ENCODE data around the gene THAP12. TPM values are rescaled to one million over a fixed set of nuclear protein-coding genes. Genes with fewer than 3 reads are reported as not detected.
"Not testable (repeated sequence)": the region's sequence is repeated elsewhere in the genome, so short reads cannot be mapped to it uniquely, and the experiment has no call there.

THAP12 gene
- total RNA-seq, 4 donors from 2014 or later, result 6.4 to 26.9 (median 17.4) TPM

DNA sequence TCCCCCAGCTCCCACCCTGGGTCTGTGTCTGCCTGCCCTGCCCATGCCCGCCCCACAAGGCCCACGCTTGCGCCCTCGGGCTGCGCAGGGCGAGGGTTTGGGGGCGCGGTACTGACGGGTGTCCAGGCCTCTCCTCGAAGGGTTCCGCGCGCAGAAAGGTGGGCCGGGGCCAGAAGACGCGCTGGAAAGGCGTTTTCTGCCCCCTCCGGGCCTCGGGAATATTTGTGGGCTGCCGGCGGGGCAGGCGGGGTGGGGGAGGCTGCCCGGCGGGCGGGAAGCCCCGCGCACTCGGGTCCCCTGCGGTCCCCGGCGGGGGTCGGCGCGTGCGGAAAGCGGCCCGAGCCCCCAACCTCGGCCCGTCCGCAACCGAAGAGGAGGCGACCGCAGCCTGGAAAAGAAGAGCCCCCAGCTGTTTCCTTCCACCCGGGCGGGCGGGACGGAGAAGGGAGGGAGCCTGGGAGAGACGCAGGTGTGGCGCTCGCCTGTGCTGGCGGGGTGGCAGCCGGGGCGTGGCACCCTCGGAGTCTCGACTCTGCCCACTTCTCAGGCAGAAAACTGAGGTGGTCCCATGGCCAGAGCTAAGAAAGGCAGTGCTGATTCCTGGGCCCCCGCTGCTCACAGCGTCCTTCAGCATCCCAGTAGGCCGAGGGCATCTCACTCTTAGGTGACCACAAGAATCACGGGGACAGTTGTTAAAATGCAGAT lies 59.0 kb downstream of the THAP12 start:
- Histone ChIP-seq H3K4me3 (peak overlapping the region in 2 of 4 donors; percentile 27 to 32), H3K9me3 (no peaks in the 10 kb centered on the region)

DNA sequence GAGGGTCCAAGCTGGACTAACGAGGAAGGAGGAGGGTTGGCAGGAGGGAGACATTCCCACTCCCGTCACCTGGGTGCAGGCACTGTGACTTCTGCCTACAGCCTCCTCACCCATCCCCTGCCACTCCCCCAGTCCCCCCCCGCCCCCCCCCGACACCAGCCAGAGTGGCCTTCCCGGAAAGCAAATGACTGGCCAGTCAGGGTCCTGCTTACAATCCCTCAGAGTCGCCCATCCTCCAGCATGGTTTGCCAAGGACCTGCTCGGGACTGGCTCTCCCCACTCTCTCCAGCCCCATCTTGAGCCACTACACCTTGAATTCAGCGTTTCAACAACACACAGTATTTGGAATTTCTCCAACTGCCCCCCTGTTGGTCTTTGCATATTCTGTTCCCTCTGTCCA lies 59.6 kb downstream of the THAP12 start:
- intact Hi-C loops (cut with DNase I), result no loop called here
- no peak overlapping the region for H3K4me3 ChIP-seq
- H3K27ac ChIP-seq, result no peak overlapping the region
- H3K27me3 ChIP-seq, result peaks cover 4 to 60% (median 6%) of the 10 kb centered on the region in 4 donors
- no peaks in the 10 kb centered on the region for H3K9me3 ChIP-seq
- H3K36me3 ChIP-seq, result no peaks in the 10 kb centered on the region
- 57 to 62% methylated on average over 4 to 5 of the region's 8 CpGs for WGBS, 2 donors
- DNase-seq, result no peak
- no peak for TF ChIP-seq POLR2A (IDR thresholded peaks at IDR 0.05)
- TF ChIP-seq, protein P1, sequence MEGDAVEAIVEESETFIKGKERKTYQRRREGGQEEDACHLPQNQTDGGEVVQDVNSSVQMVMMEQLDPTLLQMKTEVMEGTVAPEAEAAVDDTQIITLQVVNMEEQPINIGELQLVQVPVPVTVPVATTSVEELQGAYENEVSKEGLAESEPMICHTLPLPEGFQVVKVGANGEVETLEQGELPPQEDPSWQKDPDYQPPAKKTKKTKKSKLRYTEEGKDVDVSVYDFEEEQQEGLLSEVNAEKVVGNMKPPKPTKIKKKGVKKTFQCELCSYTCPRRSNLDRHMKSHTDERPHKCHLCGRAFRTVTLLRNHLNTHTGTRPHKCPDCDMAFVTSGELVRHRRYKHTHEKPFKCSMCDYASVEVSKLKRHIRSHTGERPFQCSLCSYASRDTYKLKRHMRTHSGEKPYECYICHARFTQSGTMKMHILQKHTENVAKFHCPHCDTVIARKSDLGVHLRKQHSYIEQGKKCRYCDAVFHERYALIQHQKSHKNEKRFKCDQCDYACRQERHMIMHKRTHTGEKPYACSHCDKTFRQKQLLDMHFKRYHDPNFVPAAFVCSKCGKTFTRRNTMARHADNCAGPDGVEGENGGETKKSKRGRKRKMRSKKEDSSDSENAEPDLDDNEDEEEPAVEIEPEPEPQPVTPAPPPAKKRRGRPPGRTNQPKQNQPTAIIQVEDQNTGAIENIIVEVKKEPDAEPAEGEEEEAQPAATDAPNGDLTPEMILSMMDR (IDR thresholded peaks at IDR 0.05), result no peak
- peaks cover 0 to 9% (median 8%) of the 10 kb centered on the region in 3 donors for H3K4me1 ChIP-seq

More for the DNA sequence above, 59.0 kb downstream of the THAP12 start:
- H3K4me1 ChIP-seq, result peaks cover 0 to 9% (median 8%) of the 10 kb centered on the region in 3 donors
- no peaks in the 10 kb centered on the region for H3K36me3 ChIP-seq
- intact Hi-C loops (cut with DNase I), result no loop called here
- no peak overlapping the region for H3K27ac ChIP-seq
- DNase-seq, result no peak
- peaks cover 4 to 60% (median 6%) of the 10 kb centered on the region in 4 donors for H3K27me3 ChIP-seq
- TF ChIP-seq, protein P1 (IDR thresholded peaks at IDR 0.05), result no peak
- no peak for TF ChIP-seq POLR2A (IDR thresholded peaks at IDR 0.05)
- 30% methylated on average over 12 of the region's 59 CpGs; no CpG with 5 or more reads in 1 of the 2 donors for WGBS, 2 donors

DNA sequence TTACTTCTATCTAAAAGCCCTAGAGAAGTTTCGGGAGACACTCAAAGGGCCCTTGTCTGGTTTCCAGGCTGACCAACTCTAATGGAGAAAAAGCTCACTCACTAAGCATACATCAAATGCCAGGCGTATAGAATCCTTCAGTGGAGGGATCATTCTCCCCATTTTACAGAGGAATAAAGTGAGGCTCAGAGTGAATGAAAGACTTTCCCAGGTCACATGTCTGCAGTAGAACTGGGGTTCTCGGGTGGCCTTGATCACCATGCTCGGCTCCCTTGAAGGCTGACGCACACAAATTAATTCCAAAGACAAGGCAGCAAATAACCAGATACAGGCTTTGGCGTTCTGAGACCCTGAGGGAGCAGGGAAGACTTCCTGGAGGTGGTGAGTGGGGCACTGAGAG lies 60.0 kb downstream of the THAP12 start:
- TF ChIP-seq POLR2A (IDR thresholded peaks at IDR 0.05), result no peak
- TF ChIP-seq, protein P1 (IDR thresholded peaks at IDR 0.05), result no peak
- H3K4me1 ChIP-seq, result peaks cover 0 to 9% (median 8%) of the 10 kb centered on the region in 3 donors
- no peak overlapping the region for H3K4me3 ChIP-seq
- peaks cover 4 to 60% (median 6%) of the 10 kb centered on the region in 4 donors for H3K27me3 ChIP-seq
- WGBS, 2 donors, result 87 to 90% methylated on average over 6 of the region's 6 CpGs
- no peaks in the 10 kb centered on the region for H3K36me3 ChIP-seq
- DNase-seq, result no peak
- no peaks in the 10 kb centered on the region for H3K9me3 ChIP-seq
- H3K27ac ChIP-seq, result no peak overlapping the region
- intact Hi-C loops (cut with DNase I), result no loop called here

DNA sequence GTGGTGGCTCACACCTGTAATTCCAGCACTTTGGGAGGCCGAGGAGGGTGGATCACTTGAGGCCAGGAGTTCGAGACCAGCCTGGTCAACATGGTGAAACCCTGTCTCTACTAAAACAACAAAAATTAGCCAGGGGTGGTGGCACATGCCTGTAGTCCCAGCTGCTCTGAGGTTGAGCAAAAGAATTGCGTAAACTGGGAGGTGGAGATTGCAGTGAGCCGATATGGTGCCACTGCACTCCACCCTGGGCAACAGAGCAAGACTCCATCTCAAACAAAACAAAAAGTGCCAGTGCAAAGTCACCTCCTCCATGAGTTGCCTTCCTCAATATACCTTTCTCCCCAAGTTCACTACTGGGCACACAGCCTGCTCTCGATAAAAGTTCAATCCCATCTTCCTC lies 61.1 kb downstream of the THAP12 start:
- not testable (repeated sequence) for H3K9me3 ChIP-seq, H3K4me1 ChIP-seq, H3K4me3 ChIP-seq, DNase-seq, H3K27ac ChIP-seq, H3K36me3 ChIP-seq
- H3K27me3 ChIP-seq, result peaks cover 4 to 60% (median 6%) of the 10 kb centered on the region in 4 donors
- intact Hi-C loops (cut with DNase I), result loop anchor here (5.0 kb wide), 1 partner anchor 112 kb away; the partner anchor contains the start of gene WNT11
- WGBS, 2 donors, result 71 to 77% methylated on average over 3 of the region's 5 CpGs

DNA sequence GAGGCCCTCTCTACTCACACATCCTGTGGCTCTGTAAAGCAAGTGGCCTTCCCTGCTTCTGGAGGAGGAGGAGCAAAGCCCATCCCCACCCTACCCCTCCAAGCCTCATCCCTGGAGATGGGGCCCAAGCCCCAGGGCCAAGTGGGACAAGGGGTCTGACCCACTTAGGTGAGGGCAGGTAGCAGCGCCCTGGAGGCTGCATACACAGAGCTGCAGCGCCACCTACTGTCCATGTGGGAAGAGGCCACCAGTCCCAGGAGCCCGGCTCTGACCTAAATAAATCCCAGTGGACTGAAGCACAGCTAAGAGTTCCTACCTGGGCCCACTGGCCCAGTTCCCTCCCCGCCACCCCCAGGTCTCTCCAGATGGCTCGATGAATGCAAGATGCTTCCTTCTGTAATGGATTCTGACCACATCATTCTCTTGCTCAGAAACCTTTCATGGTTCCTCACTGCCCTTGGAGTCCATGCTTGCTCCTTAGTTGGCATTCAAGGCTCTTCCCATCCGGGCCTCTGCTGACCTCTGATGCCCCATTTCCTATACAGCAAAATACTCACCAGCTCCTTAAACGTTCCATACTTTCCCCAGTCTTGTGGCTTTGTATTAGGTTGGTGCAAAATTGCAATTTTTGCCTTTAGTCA lies 62.1 kb downstream of the THAP12 start:
- DNase-seq, result no peak
- intact Hi-C loops (cut with DNase I), result loop anchor here (5.0 kb wide), 1 partner anchor 112 kb away; the partner anchor contains the start of gene WNT11

More for the DNA sequence above, 62.1 kb downstream of the THAP12 start:
- Histone ChIP-seq H3K9me3 (no peaks in the 10 kb centered on the region), H3K4me1 (peaks cover 0 to 9% (median 8%) of the 10 kb centered on the region in 3 donors), H3K27ac (no peak overlapping the region), H3K4me3 (no peak overlapping the region), H3K27me3 (peaks cover 4 to 59% (median 6%) of the 10 kb centered on the region in 4 donors), H3K36me3 (no peaks in the 10 kb centered on the region)
- WGBS, 2 donors, result 8 to 11% methylated on average over 4 of the region's 7 CpGs
- TF ChIP-seq, protein P1 (IDR thresholded peaks at IDR 0.05), result peak; percentile 83 to 96 (median 92)
- TF ChIP-seq POLR2A (IDR thresholded peaks at IDR 0.05), result no peak
